Prostate gland (tissue), 2 donors: ENCODE results near the gene ITGB8. TPM values are rescaled to one million over a fixed set of nuclear protein-coding genes. Genes with fewer than 3 reads are reported as not detected.

Experiments used
- DNase-seq: peaks from one replicate; pipeline ENCODE4 v3.0.0-alpha.2; 2019; ENCODE audit warnings: low spot score
- H3K27ac ChIP-seq, 2 donors: fragments of 200-600 bp; sonication (generic); 2 replicates each; pipeline ENCODE4 v1.5.1; 2017 to 2019
- H3K27me3 ChIP-seq: fragments of 200-600 bp; sonication (generic); replicated peaks from 2 replicates; pipeline ENCODE4 v1.5.1; 2019; ENCODE audit not compliant: insufficient read depth
- H3K36me3 ChIP-seq, 2 donors: fragments of 200-600 bp; sonication (generic); 1 replicate in 1 of 2; 2 replicates in 1 of 2; pipeline versions ENCODE4 v1.5.1 to v1.8.1; 2017 to 2019
- H3K4me1 ChIP-seq: fragments of 200-600 bp; sonication (generic); replicated peaks from 2 replicates; pipeline ENCODE4 v1.5.1; 2019
- H3K4me3 ChIP-seq, 2 donors: fragments of 200-600 bp; sonication (generic); 2 replicates each; pipeline ENCODE4 v1.5.1; 2017 to 2019
- H3K9me3 ChIP-seq: fragments of 200-600 bp; sonication (generic); 2 replicates; pipeline ENCODE4 v1.5.1; 2017
- CTCF ChIP-seq, 4 experiments: fragments of 200-600 bp in 2 of 4; fragments of 450-650 bp in 2 of 4; sonication (generic) in 2 of 4; IDR thresholded peaks; 1 replicate in 3 of 4; 2 replicates in 1 of 4; pipeline ENCODE4 v1.5.1; 2016 to 2019; ENCODE audit warnings: antibody characterized with exemption in 4 of 4, mild to moderate bottlenecking in 2 of 4, moderate library complexity in 2 of 4
- POLR2A ChIP-seq: fragments of 450-650 bp; IDR thresholded peaks from one replicate; pipeline ENCODE4 v1.6.1; 2016; ENCODE audit warnings: antibody characterized with exemption, mild to moderate bottlenecking
- POLR2AphosphoS5 ChIP-seq: sonication (generic); formaldehyde crosslinking; IDR thresholded peaks from one replicate; pipeline ENCODE4 v1.6.1; 2017; ENCODE audit warnings: antibody characterized with exemption
- WGBS: methylation state at CpG from one replicate; pipeline ENCODE4 v1.1.5; 2018; 5-methylcytosine and 5-hydroxymethylcytosine counted together
- intact Hi-C: fragments of 100-400 bp; cut with DNase I; formaldehyde crosslinking; loops from one replicate; pipeline ENCODE4 v1.14.2; 2022
- total RNA-seq, 2 donors: library from RNA; depleted of rRNA; stranded (reverse); fragments of >200 nt; gene quantifications; one replicate each; pipeline ENCODE4 v1.1.0, GENCODE V29; 2016

ITGB8 gene
- total RNA-seq, 2 donors from 2014 or later: 50.3 to 99.5 TPM

DNA sequence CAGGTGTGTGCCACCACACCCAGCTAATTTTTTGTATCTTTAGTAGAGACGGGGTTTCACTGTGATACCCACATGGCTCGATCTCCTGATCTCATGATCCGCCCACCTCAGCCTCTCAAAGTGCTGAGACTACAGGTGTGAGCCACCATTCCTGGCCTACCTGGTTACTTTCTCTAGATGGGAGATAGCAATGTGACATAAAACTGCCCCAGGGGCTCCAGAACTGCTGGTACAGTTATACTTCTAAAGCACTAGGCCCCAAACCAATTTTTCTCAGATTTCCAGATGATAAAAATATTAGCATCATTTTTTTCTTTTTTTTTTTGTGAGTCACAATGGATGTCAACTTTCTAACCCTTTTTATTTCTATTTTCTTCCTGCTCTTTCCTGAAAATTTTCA is 27.4 kb downstream of the ITGB8 start:
- Histone ChIP-seq H3K27ac (no peak overlapping the region), H3K4me1 (no peaks in the 10 kb centered on the region), H3K9me3 (no peaks in the 10 kb centered on the region), H3K27me3 (no peaks in the 10 kb centered on the region), H3K36me3 (no peaks in the 10 kb centered on the region), H3K4me3 (no peak overlapping the region)
- TF ChIP-seq POLR2A: no peak
- TF ChIP-seq CTCF (IDR thresholded peaks at IDR 0.05): no peak
- no peak for TF ChIP-seq POLR2AphosphoS5
- no peak for DNase-seq
- intact Hi-C loops: no loop called here
- 92% methylated on average over 3 of the region's 3 CpGs for WGBS

DNA sequence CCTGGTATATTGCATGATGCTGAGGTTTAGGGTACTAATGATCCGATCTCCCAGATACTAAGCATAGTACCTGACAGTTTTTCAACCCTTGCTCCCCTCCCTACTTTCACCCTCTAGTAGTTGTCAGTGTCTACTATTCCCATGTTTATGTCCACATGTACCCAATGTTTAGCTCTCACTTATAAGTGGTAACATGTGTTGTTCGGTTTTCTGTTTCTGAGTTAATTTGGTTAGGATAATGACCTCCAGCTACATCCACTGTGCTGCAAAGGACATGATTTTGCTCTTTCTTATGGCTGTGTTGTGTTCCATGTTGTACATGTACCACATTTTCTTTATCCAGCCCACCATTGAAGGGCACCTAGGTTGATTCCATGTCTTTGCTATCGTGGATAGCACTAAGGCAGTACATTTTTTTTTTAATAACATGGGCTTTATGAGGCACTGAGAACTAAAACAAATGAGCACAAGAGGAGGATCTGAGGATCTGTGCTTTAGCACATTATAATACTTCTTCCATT is 28.1 kb downstream of the ITGB8 start:
- 96% methylated on average over 3 of the region's 3 CpGs for WGBS
- intact Hi-C loops: no loop called here
- Histone ChIP-seq H3K4me3 (no peak overlapping the region), H3K27me3 (no peaks in the 10 kb centered on the region), H3K9me3 (no peaks in the 10 kb centered on the region), H3K36me3 (no peaks in the 10 kb centered on the region), H3K27ac (no peak overlapping the region), H3K4me1 (no peaks in the 10 kb centered on the region)
- DNase-seq: no peak
- TF ChIP-seq POLR2AphosphoS5 (no peak), POLR2A (no peak), CTCF (IDR thresholded peaks at IDR 0.05) (no peak)

DNA sequence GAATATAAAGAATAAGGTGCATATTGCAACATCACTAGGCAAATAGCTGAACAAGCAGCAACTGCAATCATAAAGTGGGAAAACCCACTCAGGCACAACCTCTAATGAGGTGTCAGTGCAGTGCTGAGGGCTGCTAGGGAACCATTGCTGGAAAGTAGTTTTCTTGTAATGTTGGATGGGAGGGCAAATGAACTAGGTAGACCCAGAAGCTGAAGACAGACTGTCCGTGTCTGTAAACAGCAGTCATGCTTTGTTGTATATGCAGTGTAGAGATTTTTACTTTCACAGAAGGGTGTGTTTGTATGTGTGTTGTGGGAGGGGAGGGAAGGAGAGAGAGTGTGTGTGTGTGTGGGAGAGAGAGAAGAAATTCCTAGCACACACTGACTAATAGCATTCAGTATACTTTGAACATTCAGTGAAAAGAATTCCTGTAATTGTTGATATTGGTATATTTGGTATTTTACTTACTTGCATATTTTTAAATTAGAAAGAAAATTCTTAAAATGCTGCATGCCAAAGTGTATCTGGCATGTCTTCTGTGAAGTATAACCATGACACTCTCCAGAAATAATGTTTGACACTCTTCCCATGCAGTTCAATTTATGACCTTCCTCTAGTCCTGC is 28.8 kb downstream of the ITGB8 start:
- H3K27me3 ChIP-seq: no peaks in the 10 kb centered on the region
- H3K4me3 ChIP-seq: no peak overlapping the region
- TF ChIP-seq POLR2A (no peak), POLR2AphosphoS5 (no peak), CTCF (IDR thresholded peaks at IDR 0.05) (no peak)
- intact Hi-C loops: no loop called here
- 83% methylated on average over 1 of the region's 1 CpG for WGBS
- H3K9me3 ChIP-seq: no peaks in the 10 kb centered on the region
- no peak for DNase-seq
- H3K27ac ChIP-seq: no peak overlapping the region
- no peaks in the 10 kb centered on the region for H3K4me1 ChIP-seq
- no peaks in the 10 kb centered on the region for H3K36me3 ChIP-seq

DNA sequence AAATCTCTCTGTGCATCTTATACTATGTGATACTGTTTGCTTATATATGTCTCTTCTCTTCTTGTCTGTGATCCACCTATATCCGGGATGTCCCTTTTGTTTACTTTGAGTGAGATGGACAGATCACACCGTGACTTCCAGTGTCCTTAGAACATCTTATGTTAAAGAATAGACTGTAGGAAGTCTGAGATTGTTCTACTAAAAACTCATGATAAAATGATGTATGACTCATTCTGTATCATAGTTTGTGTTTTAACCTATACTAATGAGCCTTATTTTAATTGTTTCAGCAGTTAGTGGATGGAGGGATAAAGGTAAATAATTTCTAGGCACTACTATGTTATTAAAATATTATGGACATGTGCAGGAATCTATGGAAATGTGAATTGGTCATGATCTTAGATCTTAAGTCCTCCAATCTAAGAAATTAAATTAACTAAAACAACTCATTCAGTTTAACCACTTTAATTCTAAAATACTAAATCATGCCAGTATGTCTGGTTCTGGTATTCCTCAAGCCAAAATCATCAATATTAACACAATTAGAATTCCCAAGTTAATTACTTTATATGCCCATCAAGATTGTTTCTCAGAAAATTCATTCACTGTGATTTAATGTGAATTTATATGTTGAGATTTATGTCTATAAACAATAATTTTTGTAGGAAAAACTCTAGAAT is 32.0 kb downstream of the ITGB8 start:
- Histone ChIP-seq H3K27me3 (no peaks in the 10 kb centered on the region), H3K27ac (no peak overlapping the region), H3K4me3 (no peak overlapping the region), H3K4me1 (no peaks in the 10 kb centered on the region), H3K9me3 (no peaks in the 10 kb centered on the region), H3K36me3 (no peaks in the 10 kb centered on the region)
- 69% methylated on average over 2 of the region's 2 CpGs for WGBS
- DNase-seq: no peak
- intact Hi-C loops: no loop called here
- no peak for TF ChIP-seq POLR2A
- no peak for TF ChIP-seq POLR2AphosphoS5
- TF ChIP-seq CTCF (IDR thresholded peaks at IDR 0.05): no peak
